Caco-2 (cell line): ENCODE measurements around the gene SIGMAR1. TPM values are rescaled to one million over a fixed set of nuclear protein-coding genes. Genes with fewer than 3 reads are reported as not detected.

Experiments
- BruUV-seq: library from RNA; stranded (reverse); fragments of 400-500 nt; replicated peaks from 2 replicates; lab custom pipeline; 2021; lab: Mats Ljungman, UMichigan
- CTCF ChIA-PET: fragments of 300-600 bp; sonication (Branson Sonifier 250); formaldehyde crosslinking; loops from one replicate; lab custom pipeline; 2022; ENCODE audit warnings: antibody characterized with exemption; lab: Charles Lee
- POLR2A ChIA-PET: fragments of 300-600 bp; sonication (Branson Sonifier 250); formaldehyde crosslinking; loops from one replicate; lab custom pipeline; 2022; ENCODE audit warnings: antibody characterized with exemption; lab: Charles Lee
- DNase-seq, 2 experiments: peaks; one replicate each; pipeline versions ENCODE4 v3.0.0 to v3.0.0-alpha.2; 2020 to 2022
- H3K27me3 ChIP-seq: replicated peaks from 2 replicates; pipeline ENCODE4 v1.6.0; 2011; ENCODE audit warnings: low read length; ENCODE audit not compliant: control insufficient read depth, insufficient read depth
- H3K36me3 ChIP-seq: 2 replicates; pipeline ENCODE4 v1.5.1; 2011; ENCODE audit warnings: low read length; ENCODE audit not compliant: control insufficient read depth, insufficient read depth
- H3K4me1 ChIP-seq: fragments of 250-450 bp; sonication (Bioruptor Pico); 2 replicates; pipeline ENCODE4 v1.5.1; 2020; ENCODE audit warnings: mild to moderate bottlenecking
- H3K4me3 ChIP-seq: 2 replicates; pipeline ENCODE4 v1.5.1; 2011; ENCODE audit warnings: low read depth, mild to moderate bottlenecking, control low read depth, low read length
- H3K9me3 ChIP-seq: fragments of 250-450 bp; sonication (Bioruptor Pico); 2 replicates; pipeline ENCODE4 v1.5.1; 2020; ENCODE audit warnings: mild to moderate bottlenecking, moderate library complexity
- H3K27ac Mint-ChIP-seq: one replicate; pipeline ENCODE4 v1.8.0; 2022; ENCODE audit warnings: mixed read lengths; ENCODE audit not compliant: unreplicated experiment
- H3K27me3 Mint-ChIP-seq: one replicate; pipeline ENCODE4 v1.8.0; 2022; ENCODE audit warnings: mixed read lengths; ENCODE audit not compliant: insufficient read depth, unreplicated experiment
- H3K36me3 Mint-ChIP-seq: one replicate; pipeline ENCODE4 v1.8.0; 2022; ENCODE audit warnings: mild to moderate bottlenecking, mixed read lengths; ENCODE audit not compliant: insufficient read depth, unreplicated experiment
- H3K4me1 Mint-ChIP-seq: one replicate; pipeline ENCODE4 v1.8.0; 2022; ENCODE audit warnings: low read depth, mixed read lengths; ENCODE audit not compliant: unreplicated experiment
- H3K4me3 Mint-ChIP-seq: one replicate; pipeline ENCODE4 v1.8.0; 2022; ENCODE audit warnings: mild to moderate bottlenecking, moderate library complexity, mixed read lengths; ENCODE audit not compliant: unreplicated experiment
- H3K9me3 Mint-ChIP-seq: one replicate; pipeline ENCODE4 v1.8.0; 2022; ENCODE audit warnings: mixed read lengths; ENCODE audit not compliant: unreplicated experiment
- CTCF ChIP-seq, 2 experiments: fragments of 200-600 bp in 1 of 2; IDR thresholded peaks; 1 replicate in 1 of 2; 2 replicates in 1 of 2; pipeline versions ENCODE4 v1.5.1 to v1.8.0; 2011 to 2022; ENCODE audit warnings: antibody characterized with exemption in 1 of 2, control low read depth in 1 of 2, inconsistent platforms in 1 of 2, low read depth in 1 of 2, low read length in 1 of 2, mild to moderate bottlenecking in 1 of 2, moderate library complexity in 1 of 2; ENCODE audit not compliant: insufficient read depth in 1 of 2, severe bottlenecking in 1 of 2, unreplicated experiment in 1 of 2
- intact Hi-C: fragments of 100-400 bp; cut with micrococcal nuclease; formaldehyde crosslinking; loops from one replicate; pipeline ENCODE4 v1.10.0; 2022; ENCODE audit not compliant: unreplicated experiment
- total RNA-seq: library from RNA; stranded (reverse); gene quantifications from 2 replicates; pipeline ENCODE4 v1.2.3, GENCODE V29; 2022

SIGMAR1 gene
- total RNA-seq, 1 experiment from 2014 or later: 102 TPM

DNA sequence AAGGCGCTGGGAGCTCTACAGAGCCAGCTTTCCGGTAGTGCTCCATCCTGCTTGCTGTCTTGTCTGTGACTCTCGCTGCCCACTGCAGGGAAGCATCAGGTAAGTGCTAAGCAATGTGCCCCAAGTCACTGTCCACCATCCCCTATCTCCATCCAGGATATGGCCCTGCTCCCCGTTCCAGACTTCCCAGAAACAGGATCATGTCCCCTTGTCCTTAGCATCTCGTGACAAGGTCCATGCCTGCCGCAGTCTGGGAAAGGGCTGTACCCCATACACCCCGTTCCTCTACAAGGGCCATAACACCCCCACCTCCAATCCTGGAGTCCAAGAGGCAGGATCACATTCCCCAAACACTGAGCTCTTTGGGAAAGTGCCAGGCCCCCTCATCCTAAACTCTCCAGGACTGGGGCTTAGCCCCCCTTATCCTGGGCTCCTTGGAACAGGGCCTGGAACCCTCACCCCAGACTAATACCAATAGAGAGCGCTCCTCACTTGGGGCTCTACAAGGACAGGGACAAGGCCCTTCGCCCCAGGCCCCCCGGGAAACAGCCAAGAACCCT, 26.3 kb downstream of the SIGMAR1 start:
- Histone ChIP-seq H3K4me3 (peak overlapping the region; percentile 92), H3K36me3 (peaks cover 2% of the 10 kb centered on the region; the same call in 1 of the 2 replicates), H3K4me1 (peaks cover 12% of the 10 kb centered on the region), H3K27me3 (no peaks in the 10 kb centered on the region), H3K9me3 (no peaks in the 10 kb centered on the region)
- TF ChIP-seq CTCF (IDR thresholded peaks at IDR 0.05; ENCODE audit: insufficient read depth in 1 of 2, low read depth in 1 of 2, low read length in 1 of 2, severe bottlenecking in 1 of 2, unreplicated experiment in 1 of 2): no peak
- H3K27ac Mint-ChIP-seq: peak overlapping the region; percentile 91
- CTCF ChIA-PET: interaction anchor here (1.0 to 1.2 kb wide), 2 partner anchors 20 to 35 kb away, joined by 3 read pairs; partner anchors contain the start of gene GALT
- no peaks in the 10 kb centered on the region for H3K4me1 Mint-ChIP-seq
- DNase-seq: no peak
- H3K9me3 Mint-ChIP-seq: no peaks in the 10 kb centered on the region
- peak overlapping the region; percentile 86 for H3K4me3 Mint-ChIP-seq
- H3K27me3 Mint-ChIP-seq: no peaks in the 10 kb centered on the region
- POLR2A ChIA-PET: interaction anchor here (0.6 kb wide), 1 partner anchor 211 kb away, joined by 8 read pairs; no protein-coding TSS in a partner anchor
- intact Hi-C loops: loop anchor here (5.0 kb wide), 1 partner anchor 91 kb away; no protein-coding TSS in a partner anchor
- TSS peak; percentile 64 for BruUV-seq
- peaks cover 14% of the 10 kb centered on the region for H3K36me3 Mint-ChIP-seq

- CTCF ChIA-PET: interaction anchor here (1.2 kb wide), 1 partner anchor 19 kb away, joined by 3 read pairs; no protein-coding TSS in a partner anchor
- POLR2A ChIA-PET: interaction anchor here (0.6 kb wide), 1 partner anchor 212 kb away, joined by 8 read pairs; no protein-coding TSS in a partner anchor
- Mint-ChIP-seq H3K27ac (no peak overlapping the region), H3K36me3 (peaks cover 14% of the 10 kb centered on the region), H3K4me1 (no peaks in the 10 kb centered on the region), H3K27me3 (no peaks in the 10 kb centered on the region), H3K4me3 (peak overlapping the region; percentile 86), H3K9me3 (no peaks in the 10 kb centered on the region)
- Histone ChIP-seq H3K36me3 (no peaks in the 10 kb centered on the region; the same call in 1 of the 2 replicates), H3K27me3 (no peaks in the 10 kb centered on the region), H3K4me1 (peaks cover 12% of the 10 kb centered on the region), H3K4me3 (peak overlapping the region; percentile 92), H3K9me3 (no peaks in the 10 kb centered on the region)
- no peak for TF ChIP-seq CTCF (IDR thresholded peaks at IDR 0.05; ENCODE audit: insufficient read depth in 1 of 2, low read depth in 1 of 2, low read length in 1 of 2, severe bottlenecking in 1 of 2, unreplicated experiment in 1 of 2)
- intact Hi-C loops: loop anchor here (5.0 kb wide), 1 partner anchor 92 kb away; no protein-coding TSS in a partner anchor
- no peak for DNase-seq
- no TSS peak for BruUV-seq
Measured at GRCh38 chr9:34610434-34611206, 27.0 kb downstream of the SIGMAR1 start.

GRCh38 chr9:34607331-34607730, 30.3 kb downstream of the SIGMAR1 start:
- Mint-ChIP-seq H3K27ac (no peak overlapping the region), H3K27me3 (no peaks in the 10 kb centered on the region), H3K9me3 (no peaks in the 10 kb centered on the region), H3K4me3 (no peak overlapping the region), H3K36me3 (peaks cover 8% of the 10 kb centered on the region), H3K4me1 (no peaks in the 10 kb centered on the region)
- no peak for TF ChIP-seq CTCF (IDR thresholded peaks at IDR 0.05; ENCODE audit: insufficient read depth in 1 of 2, low read depth in 1 of 2, low read length in 1 of 2, severe bottlenecking in 1 of 2, unreplicated experiment in 1 of 2)
- intact Hi-C loops: no loop called here
- CTCF ChIA-PET: interaction anchor here (1.0 to 1.9 kb wide), 3 partner anchors 16 to 204 kb away, joined by 4 to 5 read pairs (median 5); no protein-coding TSS in a partner anchor
- no peak for DNase-seq
- Histone ChIP-seq H3K36me3 (no peaks in the 10 kb centered on the region; the same call in 1 of the 2 replicates), H3K27me3 (no peaks in the 10 kb centered on the region), H3K9me3 (no peaks in the 10 kb centered on the region), H3K4me3 (no peak overlapping the region), H3K4me1 (peaks cover 12% of the 10 kb centered on the region)
- BruUV-seq: no TSS peak
- POLR2A ChIA-PET: no interaction called here
